Hepatic stellate cell (primary cell): ENCODE measurements around the gene TAF4.
"Not testable (repeated sequence)": the region's sequence is repeated elsewhere in the genome, so short reads cannot be mapped to it uniquely, and the experiment has no call there.

Experiments
- DNase-seq: peaks from one replicate; pipeline ENCODE4 v3.0.0; 2011; ENCODE audit warnings: low spot score

TAF4 gene, protein sequence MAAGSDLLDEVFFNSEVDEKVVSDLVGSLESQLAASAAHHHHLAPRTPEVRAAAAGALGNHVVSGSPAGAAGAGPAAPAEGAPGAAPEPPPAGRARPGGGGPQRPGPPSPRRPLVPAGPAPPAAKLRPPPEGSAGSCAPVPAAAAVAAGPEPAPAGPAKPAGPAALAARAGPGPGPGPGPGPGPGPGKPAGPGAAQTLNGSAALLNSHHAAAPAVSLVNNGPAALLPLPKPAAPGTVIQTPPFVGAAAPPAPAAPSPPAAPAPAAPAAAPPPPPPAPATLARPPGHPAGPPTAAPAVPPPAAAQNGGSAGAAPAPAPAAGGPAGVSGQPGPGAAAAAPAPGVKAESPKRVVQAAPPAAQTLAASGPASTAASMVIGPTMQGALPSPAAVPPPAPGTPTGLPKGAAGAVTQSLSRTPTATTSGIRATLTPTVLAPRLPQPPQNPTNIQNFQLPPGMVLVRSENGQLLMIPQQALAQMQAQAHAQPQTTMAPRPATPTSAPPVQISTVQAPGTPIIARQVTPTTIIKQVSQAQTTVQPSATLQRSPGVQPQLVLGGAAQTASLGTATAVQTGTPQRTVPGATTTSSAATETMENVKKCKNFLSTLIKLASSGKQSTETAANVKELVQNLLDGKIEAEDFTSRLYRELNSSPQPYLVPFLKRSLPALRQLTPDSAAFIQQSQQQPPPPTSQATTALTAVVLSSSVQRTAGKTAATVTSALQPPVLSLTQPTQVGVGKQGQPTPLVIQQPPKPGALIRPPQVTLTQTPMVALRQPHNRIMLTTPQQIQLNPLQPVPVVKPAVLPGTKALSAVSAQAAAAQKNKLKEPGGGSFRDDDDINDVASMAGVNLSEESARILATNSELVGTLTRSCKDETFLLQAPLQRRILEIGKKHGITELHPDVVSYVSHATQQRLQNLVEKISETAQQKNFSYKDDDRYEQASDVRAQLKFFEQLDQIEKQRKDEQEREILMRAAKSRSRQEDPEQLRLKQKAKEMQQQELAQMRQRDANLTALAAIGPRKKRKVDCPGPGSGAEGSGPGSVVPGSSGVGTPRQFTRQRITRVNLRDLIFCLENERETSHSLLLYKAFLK

DNA sequence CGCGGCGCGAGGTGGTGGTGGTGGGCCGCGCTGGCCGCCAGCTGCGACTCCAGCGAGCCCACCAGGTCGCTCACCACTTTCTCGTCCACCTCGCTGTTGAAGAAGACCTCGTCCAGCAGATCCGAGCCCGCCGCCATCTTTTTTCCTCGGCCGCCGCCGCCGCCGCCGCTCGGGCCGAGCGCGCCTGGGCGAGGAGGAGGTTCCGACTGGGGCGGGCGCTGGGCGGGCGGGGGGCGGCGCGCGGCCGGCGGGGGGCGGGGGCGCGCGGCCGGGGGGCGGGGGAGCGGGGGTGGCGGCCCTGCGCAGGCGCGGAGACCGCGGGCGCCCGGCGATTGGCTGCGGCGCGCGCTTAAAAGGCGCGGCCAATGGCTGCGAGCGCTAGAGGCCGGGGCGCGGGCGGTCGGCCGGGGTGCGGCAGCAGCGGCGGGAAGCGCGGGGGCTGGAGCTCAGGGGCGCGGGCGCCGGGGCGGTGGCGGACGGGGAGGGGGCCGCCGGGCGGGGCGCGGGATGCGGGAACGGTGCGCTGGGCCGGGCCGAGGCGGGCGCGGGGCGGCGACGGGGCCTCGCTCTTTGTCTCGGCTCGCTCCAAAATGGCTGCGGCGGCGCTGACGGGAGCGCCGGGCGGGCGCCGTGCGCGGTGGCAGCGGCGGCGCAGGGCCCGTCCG is at the start of gene TAF4:
Gene TAF4 (minus strand): TSS at position 208 of the 665 bp plus-strand sequence. CDS start 71 bp downstream, at position 137.
- DNase-seq: peak; percentile 98

DNA sequence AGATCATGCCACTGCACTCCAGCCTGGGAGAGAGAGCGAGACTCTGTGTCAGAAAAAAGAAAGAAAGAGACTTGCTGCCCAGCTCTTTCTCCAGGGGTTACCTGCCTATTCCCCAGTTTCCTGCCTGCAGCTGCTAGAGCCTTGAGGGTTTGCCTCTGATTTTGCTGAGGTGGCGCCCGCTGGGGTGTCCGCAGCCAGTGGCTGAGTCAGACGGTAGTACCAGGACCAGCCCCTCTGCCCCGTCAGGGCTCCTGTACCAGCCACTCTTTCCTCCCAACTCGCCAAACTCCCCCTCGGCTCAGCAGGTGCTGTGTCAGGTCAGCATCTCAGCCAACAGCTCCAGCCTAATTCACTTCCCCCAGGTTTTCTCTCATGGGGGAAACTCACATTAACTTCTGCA is 49.2 kb upstream of the TAF4 start:
- DNase-seq: no peak

DNA sequence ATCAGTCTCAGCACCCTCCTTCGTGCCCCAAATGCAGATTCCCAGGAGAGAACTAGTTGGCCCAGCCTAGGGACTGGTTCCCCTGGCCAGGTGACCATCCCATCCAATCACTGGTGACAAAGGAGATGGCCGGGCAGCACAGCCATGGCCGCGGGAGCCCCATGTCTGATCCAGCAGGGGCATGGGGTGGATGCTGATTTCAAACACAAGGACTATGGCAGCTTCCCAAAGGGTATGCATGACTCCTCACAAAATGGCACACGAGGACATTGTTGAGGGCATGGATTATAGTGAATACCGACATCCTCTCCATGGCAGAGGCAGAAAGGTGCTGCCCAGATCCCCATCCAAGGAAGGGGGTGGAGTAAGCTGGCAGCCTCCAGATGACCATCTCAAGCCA is 46.7 kb upstream of the TAF4 start:
- no peak for DNase-seq

DNA sequence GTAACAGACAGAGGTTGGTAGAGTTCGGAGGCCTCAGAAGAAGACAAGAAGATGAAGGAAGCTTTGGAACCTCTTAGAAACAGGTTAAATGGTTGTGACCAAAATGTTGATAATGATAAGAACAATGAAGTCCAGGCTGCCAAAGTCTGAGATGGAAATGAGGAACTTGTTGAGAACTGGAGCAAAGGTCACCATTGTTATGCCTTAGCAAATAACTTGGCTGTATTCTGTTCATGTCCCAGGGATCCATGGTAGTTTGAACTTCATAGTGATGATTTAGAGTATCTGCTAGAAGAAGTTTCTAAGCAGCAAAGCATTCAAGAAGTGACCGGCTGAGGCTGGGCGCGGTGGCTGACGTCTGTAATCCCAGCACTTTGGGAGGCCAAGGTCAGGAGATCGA is 45.5 kb upstream of the TAF4 start:
- no peak for DNase-seq

DNA sequence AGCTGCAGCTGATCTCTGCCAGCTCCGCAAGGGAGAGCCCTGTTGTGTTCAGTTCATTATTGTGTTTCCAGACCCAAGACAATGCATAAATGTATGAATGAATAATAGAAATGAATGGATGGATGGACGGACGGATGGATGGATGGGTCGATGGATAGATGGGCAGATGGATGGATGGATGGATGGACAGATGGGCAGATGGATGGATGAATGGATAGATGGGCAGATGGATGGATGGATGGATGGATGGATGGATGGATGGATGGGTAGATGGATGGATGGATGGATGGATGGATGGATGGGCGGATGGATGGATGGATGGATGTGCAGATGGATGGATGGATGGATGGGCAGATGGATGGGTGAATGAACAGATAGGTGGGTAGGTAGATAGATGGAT is 39.9 kb upstream of the TAF4 start:
- DNase-seq: no peak

DNA sequence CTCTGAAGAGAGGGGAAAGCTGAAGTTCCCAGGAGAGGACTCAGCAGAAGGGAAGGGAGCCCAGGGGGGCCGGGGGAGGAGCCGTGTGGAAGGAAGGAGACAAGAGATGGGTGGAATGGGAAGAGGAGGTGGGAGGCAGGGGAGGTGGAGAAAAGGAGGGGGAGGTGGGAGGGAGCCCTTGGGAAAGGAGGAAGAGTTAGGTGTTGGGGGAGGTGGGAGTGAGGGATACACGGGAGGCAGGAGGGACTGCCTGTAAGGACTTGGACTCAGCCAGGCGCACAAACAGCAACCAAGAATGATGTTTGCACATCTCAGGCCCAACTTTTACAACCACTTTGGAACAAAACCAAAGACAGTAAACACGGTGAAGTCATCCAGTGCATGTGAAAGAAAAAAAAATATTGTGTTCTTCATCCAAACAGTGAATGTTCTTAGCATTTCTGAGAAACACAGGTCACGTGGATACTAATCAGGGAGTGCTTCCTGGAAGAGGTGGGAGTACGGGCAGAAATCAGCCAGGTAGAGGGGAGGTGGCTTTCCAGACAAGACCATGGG is 39.2 kb upstream of the TAF4 start:
- DNase-seq: no peak

DNA sequence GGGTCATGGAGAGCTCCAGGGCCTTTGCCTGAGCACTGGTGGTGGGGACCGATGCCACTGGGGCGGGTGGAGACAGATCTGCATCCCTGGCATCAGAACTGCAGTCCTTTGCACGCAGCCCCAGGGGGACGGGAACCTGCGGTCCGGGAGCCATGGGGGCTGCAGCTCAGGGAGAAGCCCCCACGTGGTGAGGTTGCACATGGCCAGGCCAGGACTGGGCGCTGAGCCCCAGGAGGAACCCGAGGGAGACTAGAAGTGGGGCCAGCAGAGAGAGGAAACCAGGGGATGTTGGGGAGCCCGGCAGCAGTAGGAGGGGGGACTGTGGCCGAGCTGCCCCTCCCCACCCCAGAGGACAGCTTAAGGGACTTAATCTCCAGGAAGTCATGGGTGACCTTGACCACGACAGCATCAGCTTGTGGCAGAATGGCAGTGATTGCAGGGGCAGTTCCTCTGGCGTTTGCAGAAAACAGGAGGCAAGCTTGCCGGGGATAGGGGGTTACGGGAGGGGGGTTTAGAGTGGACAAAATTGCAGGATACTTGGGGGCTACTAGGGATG is 38.6 kb upstream of the TAF4 start:
- no peak for DNase-seq

DNA sequence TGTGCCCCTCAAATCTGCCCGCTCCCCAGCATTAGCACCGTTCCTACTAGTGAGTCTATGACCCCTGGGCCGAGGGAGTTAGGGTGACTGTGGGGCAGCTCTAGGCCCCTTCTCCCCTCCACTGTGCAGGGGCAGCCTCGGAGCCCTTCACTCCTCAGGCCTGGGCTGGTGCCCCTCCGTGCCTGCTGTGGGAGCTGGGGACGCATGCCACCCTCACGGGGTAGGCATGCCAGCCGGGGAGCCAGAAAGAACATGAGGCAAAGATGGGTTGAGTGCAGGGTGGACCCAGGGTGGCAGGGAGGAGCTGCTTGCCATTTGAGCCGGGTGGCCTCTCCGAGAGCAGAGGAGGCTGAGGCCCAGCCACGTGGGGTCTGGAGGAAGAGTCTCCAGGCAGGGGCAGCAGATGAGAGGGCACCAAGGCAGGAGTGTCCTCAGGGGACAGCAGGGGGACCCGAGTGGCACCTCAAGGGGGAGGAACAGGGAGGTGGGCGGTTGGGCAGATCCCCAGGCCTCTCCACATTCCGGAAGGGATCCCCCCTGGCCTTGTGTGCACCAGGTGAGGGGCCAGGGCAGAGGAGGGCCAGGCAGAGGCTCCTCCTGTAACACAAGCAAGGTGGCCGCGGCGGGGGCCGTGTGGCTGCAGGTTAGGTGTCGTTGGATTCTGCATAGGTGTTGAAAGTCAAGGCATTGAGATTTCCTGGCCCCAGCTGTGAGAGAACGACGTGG is 38.0 kb upstream of the TAF4 start:
- DNase-seq: no peak

DNA sequence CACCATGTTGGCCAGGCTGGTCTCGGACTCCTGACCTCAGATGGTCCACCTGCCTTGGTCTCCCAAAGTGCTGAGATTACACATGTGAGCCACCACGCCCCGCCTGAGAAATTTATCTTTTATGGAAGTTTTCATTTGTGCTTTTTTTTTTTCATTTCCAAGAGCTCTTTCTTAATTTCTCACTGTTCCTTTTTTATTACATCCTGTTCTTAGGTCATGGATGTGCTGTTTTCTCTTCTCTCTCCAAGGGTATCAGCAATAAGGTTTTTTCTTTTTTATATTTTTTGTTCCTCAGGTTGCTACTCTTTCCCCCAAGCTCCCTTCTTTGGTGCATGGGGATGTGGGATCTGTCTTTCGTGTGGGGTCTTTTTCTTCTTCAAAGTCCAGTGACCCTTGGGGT is 35.4 kb upstream of the TAF4 start:
- DNase-seq: no peak

DNA sequence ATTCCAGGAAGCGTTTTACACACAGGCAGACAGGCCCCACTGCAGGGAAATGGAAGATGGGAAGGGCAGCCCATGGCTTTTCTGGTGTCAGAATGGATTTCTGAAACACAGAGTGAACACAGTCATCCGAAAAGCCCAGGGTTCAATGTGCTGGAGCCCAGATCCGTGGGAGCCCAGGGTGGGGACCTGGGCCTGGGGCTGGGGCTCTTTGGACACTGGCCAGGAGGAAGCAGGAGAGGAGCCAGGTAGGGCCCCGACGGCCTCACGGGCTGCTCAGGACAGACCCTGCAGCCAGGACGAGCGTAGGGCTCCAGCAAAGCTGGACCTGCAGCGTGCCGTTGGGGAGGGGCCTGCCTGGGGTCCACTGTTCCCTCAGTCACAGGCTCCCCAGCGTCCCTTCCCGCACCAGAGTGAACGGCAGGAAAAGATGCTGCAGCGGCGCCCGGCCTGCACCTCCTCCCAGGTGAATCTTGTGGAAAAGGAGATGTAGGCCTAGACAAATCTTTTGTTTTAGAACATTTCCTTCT is 32.3 kb upstream of the TAF4 start:
- no peak for DNase-seq

DNA sequence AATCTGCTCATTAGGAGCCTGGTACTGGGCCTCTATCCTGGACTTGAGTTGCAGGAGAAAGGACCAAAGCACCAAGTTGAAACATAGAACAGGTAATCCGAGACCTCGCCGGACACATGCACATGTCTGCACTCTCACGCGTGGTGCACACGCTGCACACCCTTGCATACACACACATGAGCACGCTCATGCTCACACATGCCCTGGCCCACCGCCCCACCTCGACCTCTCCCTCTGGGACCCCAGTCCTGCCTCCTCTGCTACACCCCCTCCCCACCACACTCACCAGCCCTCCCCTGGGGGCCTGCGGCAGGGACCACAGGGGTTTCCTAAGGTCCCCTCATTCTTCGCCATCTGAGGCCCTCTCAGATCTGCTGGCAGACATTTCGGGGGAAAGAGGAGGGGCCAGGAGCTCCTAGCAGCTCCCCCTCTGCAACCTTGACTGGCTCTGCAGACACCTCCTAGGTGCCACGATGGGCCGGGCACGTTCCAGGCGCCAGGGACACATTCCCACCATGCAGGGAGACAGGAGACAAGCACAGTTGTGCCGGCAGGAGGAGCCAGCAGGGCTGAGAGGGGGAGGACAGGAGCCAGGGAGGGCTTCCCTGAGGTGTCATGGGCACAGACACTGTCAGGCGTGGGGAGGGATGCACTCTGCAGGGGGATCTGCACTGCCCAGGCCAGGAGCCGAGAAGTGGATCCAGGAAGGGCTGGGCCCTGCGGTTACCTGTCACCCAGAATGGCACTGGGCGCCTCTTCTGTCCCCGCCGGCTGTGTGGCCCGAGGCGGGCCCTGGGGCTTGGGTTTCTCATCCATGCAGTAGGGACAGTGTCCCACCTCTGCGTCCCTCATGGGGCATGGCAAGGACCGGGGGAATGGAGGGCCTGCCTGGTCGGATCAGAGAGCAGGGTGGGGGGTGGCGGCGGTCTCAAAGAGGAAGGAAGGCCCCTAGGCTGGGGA is 31.0 kb upstream of the TAF4 start:
- DNase-seq: no peak

DNA sequence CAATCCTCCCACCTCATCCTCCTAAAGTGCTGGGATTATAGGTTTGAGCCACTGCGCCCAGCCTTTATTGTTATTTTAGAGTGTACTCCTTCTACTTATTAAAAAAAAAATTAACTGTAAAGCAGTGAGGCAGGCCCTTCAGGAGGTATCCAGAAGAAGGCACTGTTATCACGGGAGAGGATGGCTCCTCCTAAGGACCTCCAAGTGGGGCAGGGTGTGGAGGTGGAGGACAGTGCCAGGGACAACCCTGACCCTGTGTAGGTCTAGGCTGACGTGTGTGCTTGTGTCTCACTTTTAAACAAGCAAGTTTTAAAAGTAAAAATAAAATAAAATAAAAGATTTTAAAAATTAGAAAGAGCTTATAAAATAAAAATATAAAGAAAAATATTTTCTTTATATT is 23.7 kb upstream of the TAF4 start:
- DNase-seq: no peak

DNA sequence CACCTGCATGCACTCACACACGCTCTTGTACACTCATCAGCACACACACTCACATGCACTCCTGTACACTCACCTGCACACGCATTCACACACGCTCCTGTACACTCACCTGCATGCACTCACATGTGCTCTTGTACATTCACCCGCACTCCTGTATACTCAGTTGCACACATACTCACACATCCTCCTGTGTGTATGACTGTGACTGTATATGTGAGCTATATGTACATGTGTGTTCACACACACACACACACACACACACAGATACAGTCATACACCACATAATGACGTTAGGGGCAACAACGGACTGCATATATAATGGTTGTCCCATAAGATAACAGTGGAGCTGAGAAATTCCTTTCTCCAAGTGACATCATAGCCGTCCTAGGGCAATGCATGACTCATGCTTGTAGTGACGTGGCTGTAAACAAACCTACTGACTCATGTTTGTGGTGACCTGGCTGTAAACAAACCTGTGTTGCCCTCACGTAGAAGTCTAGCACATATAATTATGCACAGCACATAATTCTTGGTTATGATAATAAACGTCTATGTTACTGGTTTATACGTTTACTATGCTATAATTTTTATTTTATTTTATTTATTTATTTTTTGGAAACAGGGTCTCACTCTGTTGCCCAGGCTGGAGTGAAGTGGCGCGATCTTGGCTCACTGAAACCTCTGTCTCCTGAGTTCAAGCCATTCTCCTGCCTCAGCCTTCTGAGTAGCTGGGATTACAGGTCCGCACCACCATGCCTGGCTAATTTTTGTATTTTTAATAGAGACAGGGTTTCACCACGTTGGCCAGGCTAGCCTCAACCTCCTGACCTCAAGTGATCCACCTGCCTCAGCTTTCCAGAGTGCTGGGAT is 22.8 kb upstream of the TAF4 start:
- DNase-seq: peak; percentile 63

DNA sequence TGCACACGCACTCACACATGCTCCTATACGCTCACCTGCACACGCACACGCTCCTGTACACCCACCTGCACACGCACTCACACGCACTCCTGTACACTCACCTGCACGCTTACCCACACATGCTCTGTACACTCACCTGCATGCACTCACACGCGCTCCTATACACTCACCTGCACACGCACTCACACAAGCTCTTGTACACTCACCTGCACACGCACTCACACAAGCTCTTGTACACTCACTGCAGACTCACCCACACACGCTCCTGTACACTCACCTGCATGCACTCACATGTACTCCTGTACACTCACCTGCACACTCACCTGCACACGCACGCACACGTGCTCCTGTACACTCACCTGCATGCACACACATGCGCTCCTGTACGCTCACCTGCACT is 22.0 kb upstream of the TAF4 start:
- no peak for DNase-seq

DNA sequence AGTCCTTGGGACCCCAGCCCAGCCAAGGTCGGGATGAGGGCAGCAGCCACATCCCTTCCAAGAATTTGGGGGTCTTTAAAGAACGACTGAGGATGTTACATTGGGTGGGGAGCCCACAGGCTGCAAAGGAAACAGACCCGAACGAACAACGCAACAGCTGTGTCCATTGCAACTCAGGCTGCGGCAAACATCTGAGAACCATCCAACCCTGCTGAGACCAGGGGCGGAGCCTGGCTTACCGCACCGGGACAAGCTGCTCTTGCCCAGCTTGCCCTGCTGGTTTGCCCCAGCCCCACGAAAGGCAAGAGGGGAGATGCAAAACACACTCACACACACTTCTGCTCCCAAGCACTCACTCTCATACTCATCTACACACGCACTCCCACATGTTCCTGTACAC is 21.5 kb upstream of the TAF4 start:
- no peak for DNase-seq

DNA sequence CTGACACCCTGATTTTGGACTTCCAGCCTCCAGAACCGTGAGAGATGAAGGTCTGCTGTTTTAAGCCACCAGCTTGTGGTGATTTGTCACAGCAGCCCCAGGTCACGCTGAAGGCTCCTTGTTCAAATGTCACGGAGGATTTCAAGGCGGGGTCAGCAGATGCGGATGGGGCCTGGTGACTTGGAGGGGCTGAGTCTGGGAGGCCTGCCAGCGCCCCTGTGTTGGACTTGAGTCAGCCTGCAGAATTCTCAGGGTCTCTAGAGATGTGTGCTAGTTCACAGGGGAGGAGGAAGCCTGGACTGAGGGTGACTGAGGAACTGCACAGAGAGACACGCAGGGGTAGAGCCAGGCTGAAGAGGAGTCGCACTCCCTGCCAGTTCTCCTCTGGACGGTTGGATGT is 19.5 kb upstream of the TAF4 start:
- DNase-seq: no peak

DNA sequence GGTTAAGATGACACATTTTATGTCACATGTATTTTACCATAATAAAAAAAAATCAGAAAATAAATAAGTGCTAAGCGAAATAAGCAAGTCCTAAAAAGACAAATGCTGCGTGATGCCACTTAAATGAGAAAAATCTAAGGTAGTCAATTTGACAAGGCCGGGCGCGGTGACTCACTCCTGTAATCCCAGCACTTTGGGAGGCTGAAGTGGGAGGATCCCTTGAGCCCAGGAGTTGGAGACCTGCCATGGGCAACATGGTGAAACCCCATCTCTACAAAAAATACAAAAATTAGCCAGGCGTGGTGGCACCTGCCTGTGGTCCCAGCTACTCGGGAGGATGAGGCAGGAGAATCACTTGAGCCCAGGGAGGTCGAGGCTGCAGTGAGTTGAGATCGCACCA is 18.5 kb upstream of the TAF4 start:
- DNase-seq: not testable (repeated sequence)

DNA sequence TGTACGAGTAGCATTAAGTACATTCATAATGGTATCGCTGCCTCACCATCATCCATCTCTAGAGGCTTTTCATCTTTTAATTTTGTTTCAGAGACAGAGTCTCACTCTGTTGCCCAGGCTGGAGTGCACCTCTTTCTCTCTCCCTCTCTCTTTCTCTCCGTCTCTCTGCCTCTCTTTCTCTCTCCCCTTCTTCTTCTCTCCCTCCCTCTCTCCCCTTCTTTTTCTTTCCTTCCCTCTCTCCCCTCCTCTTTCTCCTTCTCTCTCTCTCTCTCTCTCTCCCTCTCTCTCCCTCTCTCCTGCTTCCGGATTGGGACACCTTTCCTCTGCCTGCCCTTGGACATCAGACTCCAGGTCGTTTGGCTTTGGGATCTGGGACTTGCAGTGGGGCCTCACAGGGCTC is 17.6 kb upstream of the TAF4 start:
- no peak for DNase-seq
